Stimulated activated CD4-positive, alpha-beta T cell treated with anti-CD3 and anti-CD28 coated beads, Interleukin-4, amount 100 ng/mL, for 48 hours (primary cell): ENCODE results near the gene C1QTNF9B.

Source experiments
- DNase-seq, 2 donors: peaks; one replicate each; pipeline ENCODE4 v3.0.0-alpha.2; 2020; ENCODE audit warnings: low read depth in 2 of 2

C1QTNF9B gene

GRCh38 chr13:23859455-23859854 is 37.8 kb downstream of the C1QTNF9B start:
- DNase-seq = no peak

DNA sequence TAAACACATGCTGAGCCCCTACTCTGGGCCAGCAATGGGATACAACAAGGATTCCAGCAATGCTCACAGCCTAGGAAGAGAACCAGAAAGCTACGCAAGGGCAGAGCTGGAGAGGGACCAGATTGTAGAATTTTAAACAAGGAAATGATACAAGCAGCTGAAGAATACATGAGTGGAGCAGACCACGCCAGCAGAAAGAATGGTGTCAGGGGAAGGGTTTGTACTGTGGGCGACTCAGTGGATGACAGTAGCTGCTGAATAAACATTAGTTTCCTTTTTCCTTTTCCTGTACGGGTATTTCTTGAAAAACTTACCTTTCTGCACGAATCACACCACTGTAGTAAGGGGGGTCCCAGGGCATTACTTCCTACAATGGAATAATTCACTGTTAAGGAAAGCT is 38.8 kb downstream of the C1QTNF9B start:
- no peak for DNase-seq

- no peak for DNase-seq
Observed at GRCh38 chr13:23856008-23856750, 41.1 kb downstream of the C1QTNF9B start.

DNA sequence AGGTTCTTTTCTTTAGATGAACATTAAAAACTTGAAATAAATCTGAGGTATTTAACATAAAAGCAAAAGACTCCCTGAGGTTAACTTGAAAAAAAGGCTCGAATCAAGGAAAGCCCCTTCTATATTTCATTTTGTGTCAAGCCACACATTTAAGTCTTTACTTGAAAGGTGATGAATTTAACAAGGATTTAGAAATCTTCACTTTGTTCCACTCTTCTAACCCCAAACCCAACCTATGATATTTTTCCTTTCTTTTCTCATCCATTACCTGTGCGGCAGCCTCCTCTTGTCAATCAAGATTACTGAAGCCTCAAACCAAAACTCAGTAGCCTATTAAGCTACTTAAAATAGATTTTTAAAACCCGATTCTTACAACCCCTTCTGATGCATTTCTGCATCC is 41.9 kb downstream of the C1QTNF9B start:
- no peak for DNase-seq

DNA sequence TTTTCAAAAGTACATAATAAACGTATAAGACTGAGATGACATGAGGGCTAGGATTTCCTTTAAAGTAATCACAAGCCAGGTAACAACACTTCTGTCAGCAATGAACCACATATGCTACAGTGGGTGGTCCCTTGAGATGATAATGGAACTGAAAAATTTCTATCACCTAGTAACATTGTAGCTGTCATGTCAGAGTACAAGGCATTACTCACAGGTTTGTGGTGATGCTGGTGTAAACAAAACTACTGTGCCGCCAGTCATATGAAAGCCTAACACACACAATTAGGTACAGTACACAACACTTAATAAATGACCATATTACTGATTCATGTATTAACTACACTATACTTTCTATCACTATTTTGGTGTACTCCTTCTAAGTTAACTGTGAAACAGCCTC is 45.0 kb downstream of the C1QTNF9B start:
- DNase-seq = no peak

GRCh38 chr13:23851106-23851505 is 46.2 kb downstream of the C1QTNF9B start:
- DNase-seq = no peak

DNA sequence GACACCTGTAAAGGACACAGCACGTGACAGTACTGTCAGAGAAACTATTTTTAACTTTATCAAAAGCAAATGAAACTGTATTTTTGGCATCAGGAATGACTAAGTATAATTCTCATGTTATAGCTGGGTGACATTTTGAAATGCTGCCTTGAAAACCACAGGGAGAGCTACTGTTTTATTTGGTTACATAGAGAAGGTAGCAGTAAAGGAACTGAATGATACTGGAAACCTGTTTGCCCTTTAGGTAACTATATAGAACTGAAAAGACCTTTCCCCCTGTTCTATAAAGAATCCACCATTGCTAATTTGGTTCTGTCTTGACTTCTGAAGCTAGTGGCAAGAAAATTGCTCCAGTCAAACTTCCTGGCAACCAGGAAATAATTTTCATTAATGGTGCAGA is 47.2 kb downstream of the C1QTNF9B start:
- no peak for DNase-seq

DNA sequence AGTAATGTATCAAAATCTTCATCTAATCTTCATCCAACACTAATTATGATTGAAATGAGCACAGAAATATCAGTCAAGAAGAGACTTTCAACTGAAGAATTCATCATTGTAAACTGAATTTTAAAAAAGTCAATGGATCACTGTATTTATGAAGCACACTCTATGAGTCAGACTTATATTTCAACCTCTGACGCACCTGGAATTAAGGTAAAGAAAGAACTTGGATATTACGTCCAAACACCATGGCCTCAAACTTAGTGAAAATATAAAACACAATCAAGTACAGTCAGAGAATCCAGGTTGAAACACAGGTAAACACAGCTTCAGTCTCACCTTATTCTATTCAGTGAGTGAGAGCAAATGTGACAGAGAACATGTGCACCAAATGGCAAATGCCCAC is 47.6 kb downstream of the C1QTNF9B start:
- DNase-seq = no peak

GRCh38 chr13:23848646-23849141 is 48.6 kb downstream of the C1QTNF9B start:
- no peak for DNase-seq

DNA sequence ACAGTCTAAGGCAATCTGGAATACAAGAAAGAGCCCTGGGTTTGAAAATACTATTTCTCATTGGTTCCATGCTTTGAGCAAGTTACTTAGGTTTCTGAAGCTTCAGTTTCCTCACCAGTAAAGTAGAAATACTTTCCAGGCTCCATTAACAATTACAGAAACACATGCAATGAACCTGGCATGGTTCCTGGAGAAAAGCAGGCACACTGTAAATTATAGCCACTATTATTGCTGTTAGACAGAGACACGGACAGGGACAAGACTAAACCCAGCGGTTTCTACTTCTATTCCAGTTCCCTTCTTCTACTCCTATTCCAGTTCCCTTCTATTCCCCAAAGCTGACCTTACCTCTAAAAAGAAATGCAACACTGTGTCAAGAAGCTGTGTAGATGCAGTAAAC is 49.3 kb downstream of the C1QTNF9B start:
- DNase-seq = no peak

DNA sequence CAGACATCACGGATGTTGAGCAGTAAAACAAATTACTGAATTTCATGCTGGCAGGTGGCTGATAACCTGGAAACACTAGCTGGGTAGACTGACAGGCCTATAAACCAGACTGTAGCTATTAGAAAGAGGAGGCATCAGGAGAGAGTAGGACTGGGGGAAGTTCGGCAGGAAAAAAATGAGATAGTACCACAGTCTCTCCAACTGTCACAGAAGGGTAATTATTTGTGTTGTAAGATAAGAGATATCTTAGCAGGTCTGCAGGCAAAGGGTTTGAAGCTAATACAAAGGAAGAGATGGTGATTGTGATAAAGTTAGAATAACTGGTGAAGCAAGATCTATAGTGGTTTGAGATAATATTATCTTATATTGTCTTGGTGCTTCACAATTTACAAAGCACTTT is 49.8 kb downstream of the C1QTNF9B start:
- no peak for DNase-seq

GRCh38 chr13:23845105-23845725 is 52.1 kb downstream of the C1QTNF9B start:
- DNase-seq = no peak

- DNase-seq = no peak
Observed at GRCh38 chr13:23844132-23844531, 53.2 kb downstream of the C1QTNF9B start.

DNA sequence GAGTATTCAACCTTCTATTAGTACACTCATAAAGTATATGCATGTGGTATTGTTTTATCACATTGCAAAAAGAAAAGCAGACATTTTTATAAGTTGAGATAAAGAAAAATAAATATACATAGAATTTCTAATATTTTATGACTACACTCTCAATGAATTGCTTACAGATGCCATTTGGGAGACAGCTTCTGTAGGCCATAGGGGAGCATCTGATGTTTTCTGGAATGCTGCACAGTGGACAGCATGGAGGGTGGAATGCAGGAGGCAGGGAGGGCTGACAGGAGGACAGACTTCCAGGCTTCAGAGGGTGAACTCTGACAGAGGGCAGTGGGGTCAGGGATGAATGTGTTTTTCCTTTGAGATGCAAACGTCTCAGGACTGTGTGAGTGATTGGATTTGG is 53.9 kb downstream of the C1QTNF9B start:
- no peak for DNase-seq

DNA sequence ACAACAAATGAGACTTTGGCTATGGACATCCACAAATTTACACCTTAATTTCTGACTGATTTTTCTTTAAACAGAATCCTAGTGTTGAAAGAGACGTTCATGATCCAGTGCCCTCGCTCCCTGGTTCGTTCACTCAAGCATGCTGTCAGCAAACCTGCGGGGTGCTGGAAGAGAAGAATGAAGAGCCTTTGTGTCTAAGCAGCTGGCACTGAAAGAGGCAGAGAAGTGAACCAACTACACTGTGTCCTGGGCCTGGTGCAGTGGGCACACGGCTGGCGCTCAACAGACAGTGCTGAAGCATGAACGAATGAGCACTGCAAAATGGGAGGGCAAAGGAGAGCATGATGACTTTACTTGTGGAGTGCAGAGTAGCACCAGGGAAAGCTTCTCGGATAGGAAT is 54.9 kb downstream of the C1QTNF9B start:
- DNase-seq = no peak
